ENCODE results near the gene PSME2. TPM values are rescaled to one million over a fixed set of nuclear protein-coding genes. Genes with fewer than 3 reads are reported as not detected.

The PSME2 gene
- total RNA-seq, 2 experiments from 2014 or later, result 81.7 to 83.2 TPM

GRCh38 chr14:24185026-24185425, 38.6 kb upstream of the PSME2 start:
- peaks cover 69% of the 10 kb centered on the region for H3K36me3 ChIP-seq (ENCODE audit: insufficient read depth, low read length)
- Mint-ChIP-seq H3K27ac (no peak overlapping the region), H3K27me3 (no peaks in the 10 kb centered on the region), H3K36me3 (ENCODE audit: low read depth) (peaks cover 69% of the 10 kb centered on the region), H3K4me1 (ENCODE audit: low read depth) (peaks cover 28% of the 10 kb centered on the region), H3K4me3 (no peak overlapping the region), H3K9me3 (no peaks in the 10 kb centered on the region)
- H3K4me3 ChIP-seq (ENCODE audit: low read length), result no peak overlapping the region
- no peak for ATAC-seq (ENCODE audit: poor library complexity)
- ChIA-PET POLR2A (interaction anchor here (1.1 to 7.4 kb wide), 3 partner anchors 10 to 24 kb away, joined by 3 to 85 read pairs (median 11); partner anchors contain the start of genes IRF9 and TM9SF1), CTCF (no interaction called here)
- no peaks in the 10 kb centered on the region for H3K9me3 ChIP-seq (ENCODE audit: control insufficient read depth in 1 of 2, insufficient read depth in 1 of 2, low read length in 2 of 2)
- intact Hi-C loops (cut with DNase I, micrococcal nuclease), result loop anchor here in 1 of 2 experiments (5.0 kb wide), 1 partner anchor 38 kb away; the partner anchor contains the start of genes PSME2 and RNF31
- DNase-seq, result no peak
- H3K27me3 ChIP-seq (ENCODE audit: control insufficient read depth in 1 of 2, insufficient read depth in 2 of 2, low read length in 2 of 2), result no peaks in the 10 kb centered on the region
- peaks cover 35% of the 10 kb centered on the region for H3K4me1 ChIP-seq (ENCODE audit: insufficient read depth, low read length)
- no peak for TF ChIP-seq CTCF (IDR thresholded peaks at IDR 0.05)
- no peak overlapping the region for H3K27ac ChIP-seq (ENCODE audit: low read depth in 1 of 2, low read length in 2 of 2)

GRCh38 chr14:24184104-24184970, 37.9 kb upstream of the PSME2 start:
- no peak for ATAC-seq (ENCODE audit: poor library complexity)
- Mint-ChIP-seq H3K36me3 (ENCODE audit: low read depth) (peaks cover 72% of the 10 kb centered on the region), H3K4me3 (no peak overlapping the region), H3K27ac (peak overlapping the region; percentile 17), H3K9me3 (no peaks in the 10 kb centered on the region), H3K27me3 (no peaks in the 10 kb centered on the region), H3K4me1 (ENCODE audit: low read depth) (peaks cover 24% of the 10 kb centered on the region)
- peaks cover 31% of the 10 kb centered on the region for H3K4me1 ChIP-seq (ENCODE audit: insufficient read depth, low read length)
- ChIA-PET POLR2A (interaction anchor here (0.5 to 7.4 kb wide), 4 partner anchors 11 to 551 kb away, joined by 3 to 85 read pairs (median 8); partner anchors contain the start of genes DCAF11, IRF9, NRL and TM9SF1), CTCF (no interaction called here)
- DNase-seq, result no peak
- no peak for TF ChIP-seq CTCF (IDR thresholded peaks at IDR 0.05)
- H3K27ac ChIP-seq (ENCODE audit: low read depth in 1 of 2, low read length in 2 of 2), result no peak overlapping the region
- H3K4me3 ChIP-seq (ENCODE audit: low read length), result no peak overlapping the region
- peaks cover 76% of the 10 kb centered on the region for H3K36me3 ChIP-seq (ENCODE audit: insufficient read depth, low read length)
- H3K27me3 ChIP-seq (ENCODE audit: control insufficient read depth in 1 of 2, insufficient read depth in 2 of 2, low read length in 2 of 2), result no peaks in the 10 kb centered on the region
- H3K9me3 ChIP-seq (ENCODE audit: control insufficient read depth in 1 of 2, insufficient read depth in 1 of 2, low read length in 2 of 2), result no peaks in the 10 kb centered on the region
- intact Hi-C loops (cut with DNase I, micrococcal nuclease), result no loop called here

- Histone ChIP-seq H3K4me1 (ENCODE audit: insufficient read depth, low read length) (peaks cover 18% of the 10 kb centered on the region), H3K27me3 (ENCODE audit: control insufficient read depth in 1 of 2, insufficient read depth in 2 of 2, low read length in 2 of 2) (no peaks in the 10 kb centered on the region), H3K9me3 (ENCODE audit: control insufficient read depth in 1 of 2, insufficient read depth in 1 of 2, low read length in 2 of 2) (no peaks in the 10 kb centered on the region), H3K36me3 (ENCODE audit: insufficient read depth, low read length) (peaks cover 89% of the 10 kb centered on the region), H3K4me3 (ENCODE audit: low read length) (no peak overlapping the region), H3K27ac (ENCODE audit: low read depth in 1 of 2, low read length in 2 of 2) (no peak overlapping the region)
- H3K4me1 Mint-ChIP-seq (ENCODE audit: low read depth), result peaks cover 12% of the 10 kb centered on the region
- POLR2A ChIA-PET, result interaction anchor here (1.1 kb wide), 2 partner anchors 13 to 22 kb away, joined by 3 read pairs; partner anchors contain the start of gene TM9SF1
- H3K9me3 Mint-ChIP-seq, result no peaks in the 10 kb centered on the region
- H3K4me3 Mint-ChIP-seq, result no peak overlapping the region
- no peak for ATAC-seq (ENCODE audit: poor library complexity)
- DNase-seq, result no peak
- H3K27ac Mint-ChIP-seq, result no peak overlapping the region
- intact Hi-C loops (cut with DNase I, micrococcal nuclease), result no loop called here
- H3K36me3 Mint-ChIP-seq (ENCODE audit: low read depth), result peaks cover 78% of the 10 kb centered on the region
- no peak for TF ChIP-seq CTCF (IDR thresholded peaks at IDR 0.05)
- CTCF ChIA-PET, result no interaction called here
- H3K27me3 Mint-ChIP-seq, result no peaks in the 10 kb centered on the region
These were observed 36.6 kb upstream of the PSME2 start for GRCh38 chr14:24183014-24183481.

Measured in CD4-positive, alpha-beta T cell (primary cell).